Loucy (cell line): Measurements from ENCODE around the gene SLC35F1.

Source experiments
- EZH2phosphoT487 ChIP-seq: fragments of 200-600 bp; IDR thresholded peaks from 2 replicates; pipeline ENCODE4 v1.6.1; 2018; ENCODE audit warnings: antibody characterized with exemption, mild to moderate bottlenecking, moderate library complexity, borderline replicate concordance
- TF ChIP-seq, protein P1 (sequence below): fragments of 200-600 bp; sonication (generic); conservative IDR thresholded peaks from 2 replicates; pipeline ENCODE4 v1.5.1; 2014; ENCODE audit warnings: mild to moderate bottlenecking, antibody characterized with exemption, low read length

- TF ChIP-seq, protein P1, sequence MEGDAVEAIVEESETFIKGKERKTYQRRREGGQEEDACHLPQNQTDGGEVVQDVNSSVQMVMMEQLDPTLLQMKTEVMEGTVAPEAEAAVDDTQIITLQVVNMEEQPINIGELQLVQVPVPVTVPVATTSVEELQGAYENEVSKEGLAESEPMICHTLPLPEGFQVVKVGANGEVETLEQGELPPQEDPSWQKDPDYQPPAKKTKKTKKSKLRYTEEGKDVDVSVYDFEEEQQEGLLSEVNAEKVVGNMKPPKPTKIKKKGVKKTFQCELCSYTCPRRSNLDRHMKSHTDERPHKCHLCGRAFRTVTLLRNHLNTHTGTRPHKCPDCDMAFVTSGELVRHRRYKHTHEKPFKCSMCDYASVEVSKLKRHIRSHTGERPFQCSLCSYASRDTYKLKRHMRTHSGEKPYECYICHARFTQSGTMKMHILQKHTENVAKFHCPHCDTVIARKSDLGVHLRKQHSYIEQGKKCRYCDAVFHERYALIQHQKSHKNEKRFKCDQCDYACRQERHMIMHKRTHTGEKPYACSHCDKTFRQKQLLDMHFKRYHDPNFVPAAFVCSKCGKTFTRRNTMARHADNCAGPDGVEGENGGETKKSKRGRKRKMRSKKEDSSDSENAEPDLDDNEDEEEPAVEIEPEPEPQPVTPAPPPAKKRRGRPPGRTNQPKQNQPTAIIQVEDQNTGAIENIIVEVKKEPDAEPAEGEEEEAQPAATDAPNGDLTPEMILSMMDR = no peak
- TF ChIP-seq EZH2phosphoT487 = no peak
Observed at GRCh38 chr6:117927866-117928265, 20.8 kb downstream of the SLC35F1 start.
